ENCODE measurements around the gene OR1L6.

The OR1L6 gene

GRCh38 chr9:122791872-122792669, 50.0 kb downstream of the OR1L6 start:
- no peaks in the 10 kb centered on the region for H3K36me3 Mint-ChIP-seq (ENCODE audit: low read depth)
- H3K4me3 Mint-ChIP-seq, result no peak overlapping the region
- H3K27me3 Mint-ChIP-seq (ENCODE audit: low read depth), result peaks cover 14% of the 10 kb centered on the region
- H3K4me1 Mint-ChIP-seq, result no peaks in the 10 kb centered on the region
- no peaks in the 10 kb centered on the region for H3K9me3 Mint-ChIP-seq
- no peak for TF ChIP-seq CTCF (IDR thresholded peaks at IDR 0.05; ENCODE audit: unreplicated experiment in 3 of 3)
- H3K27ac Mint-ChIP-seq, result no peak overlapping the region

- no peaks in the 10 kb centered on the region for H3K36me3 Mint-ChIP-seq (ENCODE audit: low read depth)
- no peak for TF ChIP-seq CTCF (IDR thresholded peaks at IDR 0.05; ENCODE audit: unreplicated experiment in 3 of 3)
- H3K4me3 Mint-ChIP-seq, result no peak overlapping the region
- H3K27ac Mint-ChIP-seq, result no peak overlapping the region
- peaks cover 9% of the 10 kb centered on the region for H3K27me3 Mint-ChIP-seq (ENCODE audit: low read depth)
- H3K4me1 Mint-ChIP-seq, result no peaks in the 10 kb centered on the region
- no peaks in the 10 kb centered on the region for H3K9me3 Mint-ChIP-seq
These were observed 55.4 kb downstream of the OR1L6 start for GRCh38 chr9:122797316-122798063.
